AG09309 (cell line): ENCODE data around the gene CNTNAP2.

ENCODE experiments used
- DNase-seq: peaks from one replicate; pipeline ENCODE4 v3.0.0-alpha.2; 2010; ENCODE audit warnings: low read depth
- H3K4me3 ChIP-seq: 2 replicates; pipeline ENCODE4 v1.5.1; 2011; ENCODE audit warnings: mild to moderate bottlenecking, low read depth, low read length, moderate library complexity; ENCODE audit not compliant: control insufficient read depth
- CTCF ChIP-seq: IDR thresholded peaks from 2 replicates; pipeline ENCODE4 v1.5.1; 2011; ENCODE audit warnings: mild to moderate bottlenecking, low read depth, low read length, inconsistent platforms; ENCODE audit not compliant: insufficient read depth, control insufficient read depth; ENCODE audit errors: missing control alignments

The CNTNAP2 gene

GRCh38 chr7:147151661-147152060 is 1035.1 kb downstream of the CNTNAP2 start:
- TF ChIP-seq CTCF = no peak
- H3K4me3 ChIP-seq = no peak overlapping the region
- DNase-seq = no peak

GRCh38 chr7:147153571-147153970 is 1037.0 kb downstream of the CNTNAP2 start:
- DNase-seq = no peak
- TF ChIP-seq CTCF = no peak
- H3K4me3 ChIP-seq = no peak overlapping the region

GRCh38 chr7:147161405-147161804 is 1044.8 kb downstream of the CNTNAP2 start:
- H3K4me3 ChIP-seq = no peak overlapping the region
- TF ChIP-seq CTCF = no peak
- no peak for DNase-seq

GRCh38 chr7:147170341-147171012 is 1053.9 kb downstream of the CNTNAP2 start:
- DNase-seq = no peak
- H3K4me3 ChIP-seq = no peak overlapping the region
- no peak for TF ChIP-seq CTCF

- DNase-seq = no peak
- no peak for TF ChIP-seq CTCF
- H3K4me3 ChIP-seq = no peak overlapping the region
Measured at GRCh38 chr7:147171013-147171391, 1054.4 kb downstream of the CNTNAP2 start.

GRCh38 chr7:147173883-147174282 is 1057.3 kb downstream of the CNTNAP2 start:
- H3K4me3 ChIP-seq = no peak overlapping the region
- no peak for TF ChIP-seq CTCF
- no peak for DNase-seq
